ENCODE results near the gene RERE.
"Not testable (repeated sequence)": the region's sequence is repeated elsewhere in the genome, so short reads cannot be mapped to it uniquely, and the experiment has no call there.

RERE gene

DNA sequence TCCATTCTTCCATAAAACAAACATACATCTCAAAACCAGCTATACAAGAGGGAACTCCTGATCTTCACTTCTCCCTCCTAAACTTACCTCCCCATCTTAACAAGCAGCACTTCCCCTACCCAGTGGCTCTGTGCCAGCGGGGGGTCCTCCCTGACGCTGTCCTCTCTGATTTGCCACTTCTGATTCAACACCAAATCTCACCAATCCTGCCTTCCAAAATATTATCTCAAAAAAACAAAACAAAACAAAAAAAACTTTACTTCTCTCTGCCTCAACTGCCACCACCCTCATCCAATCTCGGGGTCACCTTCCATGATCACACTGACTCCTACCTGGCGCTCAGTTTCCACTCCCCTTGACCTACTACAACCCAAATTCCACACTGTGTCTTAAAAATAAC, 426.7 kb downstream of the RERE start:
- DNase-seq: no peak

DNA sequence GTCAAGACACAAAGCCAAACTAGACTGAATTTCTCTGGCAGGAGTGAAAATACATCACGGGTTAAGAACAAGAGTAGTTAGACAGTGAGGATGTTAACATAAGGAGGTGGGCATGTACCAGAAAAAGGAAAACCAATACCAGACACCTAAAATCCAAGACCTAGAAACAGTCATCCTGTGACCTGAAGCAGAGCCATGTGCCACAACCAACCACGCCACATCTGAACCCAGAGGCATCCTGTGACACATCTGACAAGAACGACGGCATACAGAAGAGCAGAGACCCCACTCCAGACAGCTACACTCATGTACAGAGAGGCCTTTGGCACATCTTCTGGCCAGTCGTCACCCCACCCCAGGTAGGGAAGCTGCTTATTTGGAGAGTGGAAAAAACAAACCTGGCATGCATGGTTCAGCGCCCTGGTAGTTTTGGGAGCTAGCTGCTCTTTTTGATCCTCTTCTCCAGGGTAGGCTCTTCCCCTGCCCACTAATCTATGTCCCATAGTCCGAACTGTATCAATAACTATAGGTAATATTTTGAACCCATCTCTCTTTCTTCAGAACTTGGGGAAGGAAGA, 427.4 kb downstream of the RERE start:
- no peak for DNase-seq

DNA sequence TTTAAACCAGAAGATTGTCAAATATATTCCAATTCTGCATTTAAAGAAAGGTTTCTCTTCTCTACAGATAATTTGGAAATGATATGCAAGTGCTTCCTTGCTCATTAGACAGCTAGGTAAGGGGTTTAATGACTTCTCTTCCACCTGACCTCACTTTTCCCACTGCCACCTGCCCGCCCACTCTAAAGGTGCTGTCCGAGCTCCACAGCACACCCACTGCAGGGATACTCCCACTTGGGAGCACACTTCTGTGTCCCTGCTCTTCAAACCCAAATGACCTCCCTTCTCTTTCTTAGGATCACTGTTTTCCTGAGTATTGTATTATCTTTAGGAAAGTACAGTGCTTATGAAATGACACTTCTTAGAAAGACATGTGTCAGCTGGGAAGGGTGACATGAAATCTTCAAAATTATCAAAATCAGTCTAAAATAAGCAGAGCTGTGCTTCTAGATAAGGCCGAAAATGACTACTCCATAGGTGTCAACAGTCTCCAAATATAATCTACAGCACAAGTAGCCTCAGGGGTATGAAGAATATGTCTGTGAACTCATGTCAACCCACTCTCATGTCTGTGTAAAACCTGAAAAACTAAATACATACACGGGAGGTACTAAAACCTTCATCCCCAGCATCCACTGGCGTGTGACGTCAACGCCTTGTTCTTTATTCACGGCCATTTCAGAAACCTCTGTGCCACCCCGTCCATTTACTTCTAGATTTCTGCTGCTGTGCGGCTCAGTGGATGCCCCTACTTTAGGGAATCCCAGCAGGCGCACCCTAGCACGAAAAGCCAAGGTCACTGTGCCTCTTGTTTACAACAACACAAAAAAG, 428.5 kb downstream of the RERE start:
- DNase-seq: no peak

GRCh38 chr1:8386247-8386646, 431.2 kb downstream of the RERE start:
- DNase-seq: no peak

GRCh38 chr1:8384577-8384976, 432.9 kb downstream of the RERE start:
- DNase-seq: no peak

DNA sequence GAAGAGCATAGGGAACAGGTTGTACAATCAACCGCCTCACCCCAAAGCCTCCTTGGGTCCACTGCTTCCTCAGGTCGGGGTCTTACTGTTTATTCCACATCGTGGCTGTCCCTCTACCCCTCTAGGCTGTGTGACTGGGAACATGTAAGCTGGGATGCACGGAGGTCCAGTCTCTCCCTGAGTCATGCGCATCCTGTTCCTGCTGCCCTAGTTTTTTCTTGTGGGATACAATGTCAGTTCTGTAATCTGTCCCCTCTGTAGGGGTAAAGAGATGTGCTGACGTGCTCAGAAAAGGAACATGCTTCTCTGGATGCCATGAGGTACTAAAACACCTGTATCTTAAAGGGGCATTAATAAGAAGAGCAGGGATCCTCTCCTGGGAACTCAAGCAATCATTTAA, 433.4 kb downstream of the RERE start:
- no peak for DNase-seq

DNA sequence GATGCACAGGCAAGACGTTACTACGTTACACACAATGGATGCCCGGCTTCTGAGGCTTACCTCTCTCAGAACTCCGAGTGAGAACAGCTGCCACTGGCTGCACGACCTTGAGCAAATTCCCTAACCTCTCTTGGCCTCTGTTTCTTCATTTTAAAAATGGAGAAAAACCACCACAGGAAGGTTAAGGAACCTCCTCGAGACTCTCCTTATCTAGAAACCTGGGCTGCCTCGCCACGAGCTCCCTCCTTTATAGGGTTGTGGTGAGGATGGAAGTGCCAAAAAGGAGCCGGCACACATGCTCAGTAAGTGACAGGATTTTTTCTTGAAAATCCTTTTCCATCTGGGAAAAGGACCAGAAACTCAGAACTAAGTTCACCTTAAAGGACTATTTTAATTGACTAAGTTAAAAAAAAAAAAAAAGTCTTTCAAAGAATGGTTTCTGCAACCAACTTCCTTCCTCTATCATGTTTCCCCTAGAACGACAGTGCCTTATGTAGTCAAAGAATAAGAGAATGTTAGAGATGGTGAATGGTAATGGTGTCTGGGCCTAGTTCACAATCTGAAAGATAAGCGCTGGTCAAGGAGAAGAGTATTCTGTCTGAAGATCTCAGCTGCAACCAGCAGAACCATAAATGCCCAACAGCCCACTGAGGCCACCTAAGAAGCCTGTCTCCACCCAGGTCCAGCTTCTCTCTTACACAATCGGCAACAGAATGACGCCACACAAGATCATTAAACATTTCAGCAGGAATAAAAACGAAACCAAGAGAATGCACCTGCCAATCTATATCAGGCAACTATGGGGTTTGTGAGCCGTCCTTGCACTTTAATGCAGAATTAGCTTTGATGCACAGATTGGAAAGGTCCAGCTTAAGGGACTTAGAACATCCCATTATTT, 434.6 kb downstream of the RERE start:
- no peak for DNase-seq

DNA sequence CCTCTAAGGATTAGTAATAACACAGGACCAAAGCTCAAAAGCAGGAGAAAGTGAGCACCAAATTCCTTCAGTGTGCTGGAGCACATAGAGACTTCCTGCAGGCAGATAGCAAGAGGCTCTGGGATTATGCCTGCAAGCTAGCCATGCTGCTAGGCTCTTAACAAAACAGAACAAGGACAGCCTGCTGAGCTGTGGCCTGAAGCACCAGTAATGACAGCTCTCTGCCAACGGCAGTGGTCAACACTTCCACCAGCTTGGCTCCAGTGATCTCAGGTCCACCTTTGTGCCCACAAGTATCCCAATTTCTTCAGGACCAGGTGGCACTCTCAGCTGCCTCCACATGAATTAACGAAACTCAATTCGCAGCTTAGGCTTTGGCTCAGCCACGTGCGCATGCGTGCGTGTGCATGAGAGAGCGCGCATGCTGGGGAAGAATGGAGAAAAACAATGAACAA, 435.4 kb downstream of the RERE start:
- no peak for DNase-seq

- no peak for DNase-seq
Measured at GRCh38 chr1:8381618-8382017, 435.8 kb downstream of the RERE start.

DNA sequence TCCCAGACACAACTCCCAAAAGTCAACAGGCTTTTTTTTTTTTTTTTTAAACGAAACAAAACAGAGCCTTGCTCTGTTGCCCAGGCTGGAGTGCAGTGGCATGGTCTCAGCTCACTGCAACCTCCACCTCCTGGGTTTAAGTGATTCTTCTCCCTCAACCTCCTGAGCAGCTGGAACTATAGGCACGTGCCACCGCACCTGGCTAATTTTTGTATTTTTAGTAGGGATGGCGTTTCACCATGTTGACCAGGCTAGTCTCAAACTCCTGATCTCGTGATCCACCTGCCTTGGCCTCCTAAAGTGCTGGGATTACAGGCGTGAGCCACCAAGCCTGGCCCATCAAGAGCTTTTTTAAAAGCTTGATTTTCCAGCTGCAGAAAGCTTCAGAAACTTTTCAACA, 437.1 kb downstream of the RERE start:
- DNase-seq: not testable (repeated sequence)

- no peak for DNase-seq
Measured at GRCh38 chr1:8379513-8380186, 437.8 kb downstream of the RERE start.

DNA sequence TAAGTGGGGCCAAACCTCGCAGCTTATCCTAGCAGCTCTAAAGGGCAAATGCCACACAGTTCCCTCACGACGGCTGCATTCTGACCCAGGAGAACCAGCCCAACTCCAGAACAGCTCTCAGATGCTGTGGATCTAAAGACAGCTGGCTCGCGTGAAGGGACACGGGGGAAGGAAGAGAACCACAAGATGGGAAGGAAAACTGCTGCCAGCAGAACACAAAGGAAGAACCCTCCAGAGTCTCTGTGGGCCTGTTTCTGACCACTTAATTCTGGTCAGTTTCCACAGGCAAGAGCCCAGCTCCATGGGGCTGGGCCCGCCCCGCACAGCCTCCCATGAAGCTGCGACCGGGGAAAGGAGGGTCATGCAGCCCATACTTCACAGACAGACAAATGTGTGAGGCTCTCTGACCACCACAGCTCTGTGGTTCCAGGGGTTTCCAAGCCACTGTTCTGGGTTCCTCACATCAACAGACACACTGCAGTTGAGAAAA, 438.4 kb downstream of the RERE start:
- DNase-seq: no peak

DNA sequence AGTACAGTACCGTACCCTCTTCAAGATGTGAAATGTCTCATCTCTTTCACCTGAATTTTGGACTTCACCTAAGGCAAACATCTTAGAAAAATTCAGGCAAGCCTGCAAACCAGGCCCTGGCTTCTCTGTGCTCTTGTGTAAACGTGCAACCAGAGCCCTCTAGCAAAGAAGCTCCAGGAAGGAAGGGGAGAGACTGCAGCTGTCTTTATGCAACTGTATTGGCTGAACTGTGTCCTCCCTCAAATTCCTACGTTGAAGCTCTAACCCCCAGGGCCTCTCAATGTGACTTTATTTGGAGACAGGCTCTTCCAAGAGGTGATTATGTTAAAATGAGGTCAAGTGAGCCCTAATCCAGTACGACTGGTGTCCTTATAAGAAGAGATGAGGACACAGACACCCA, 439.3 kb downstream of the RERE start:
- no peak for DNase-seq

GRCh38 chr1:8377271-8377981, 440.0 kb downstream of the RERE start:
- no peak for DNase-seq

- DNase-seq: no peak
Measured at GRCh38 chr1:8376358-8376840, 441.0 kb downstream of the RERE start.

DNA sequence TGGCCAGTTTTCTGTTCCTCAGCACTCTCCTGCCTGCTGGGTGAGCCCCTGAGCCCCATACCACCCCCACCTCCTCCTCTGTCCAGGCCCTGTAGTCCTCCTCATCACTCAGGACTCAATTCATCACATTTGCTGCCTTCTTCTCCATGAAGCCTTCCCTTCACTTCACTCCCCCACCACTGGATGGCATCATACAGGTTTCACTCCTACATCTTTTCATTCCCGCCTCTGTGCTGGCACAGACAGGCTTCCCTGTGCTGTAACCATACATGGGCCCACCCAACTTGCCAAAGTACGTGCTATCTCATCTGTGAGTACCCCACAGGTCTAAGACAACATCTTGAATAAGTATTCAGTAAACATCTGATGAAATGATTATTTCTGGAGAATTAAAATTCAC, 442.6 kb downstream of the RERE start:
- no peak for DNase-seq

DNA sequence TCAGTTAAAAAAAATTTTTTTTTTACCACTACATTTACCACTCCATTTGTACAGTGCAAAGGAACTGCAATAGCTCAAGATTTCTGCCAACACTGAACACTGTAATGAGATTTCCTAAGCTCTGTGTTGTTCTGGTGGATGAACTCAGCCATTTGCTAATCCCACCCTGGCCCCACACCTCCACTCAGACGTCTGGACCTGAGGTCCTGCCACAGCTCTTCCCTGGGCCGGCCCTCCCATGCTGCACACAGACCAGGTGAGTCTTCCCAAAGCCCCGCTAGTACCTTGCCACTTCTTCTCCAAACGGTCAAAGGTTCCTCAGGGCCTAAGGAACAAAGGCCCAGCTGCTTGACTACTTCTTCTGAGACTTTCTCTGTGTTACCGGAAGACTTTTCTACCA, 443.1 kb downstream of the RERE start:
- no peak for DNase-seq

- DNase-seq: no peak
Measured at GRCh38 chr1:8373581-8374241, 443.7 kb downstream of the RERE start.

DNA sequence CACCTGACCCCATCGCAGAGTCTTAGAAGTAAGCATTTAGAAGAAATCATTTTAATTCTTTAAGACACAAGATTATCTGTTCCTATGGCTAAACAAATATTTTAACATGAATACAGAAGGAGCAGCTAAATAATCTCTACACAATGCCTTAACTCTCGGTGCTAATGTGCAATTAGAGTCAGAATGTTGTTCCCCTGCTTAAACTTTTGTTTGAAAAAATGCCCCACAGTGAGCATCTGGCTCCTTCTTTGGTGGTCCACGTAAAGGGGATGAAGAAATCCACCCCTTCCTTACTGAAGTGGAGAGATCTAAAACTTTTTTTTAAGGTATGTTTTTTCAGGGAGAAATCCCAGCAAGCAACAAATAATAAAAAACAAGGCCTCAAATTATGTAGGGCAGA, 444.3 kb downstream of the RERE start:
- DNase-seq: no peak

DNA sequence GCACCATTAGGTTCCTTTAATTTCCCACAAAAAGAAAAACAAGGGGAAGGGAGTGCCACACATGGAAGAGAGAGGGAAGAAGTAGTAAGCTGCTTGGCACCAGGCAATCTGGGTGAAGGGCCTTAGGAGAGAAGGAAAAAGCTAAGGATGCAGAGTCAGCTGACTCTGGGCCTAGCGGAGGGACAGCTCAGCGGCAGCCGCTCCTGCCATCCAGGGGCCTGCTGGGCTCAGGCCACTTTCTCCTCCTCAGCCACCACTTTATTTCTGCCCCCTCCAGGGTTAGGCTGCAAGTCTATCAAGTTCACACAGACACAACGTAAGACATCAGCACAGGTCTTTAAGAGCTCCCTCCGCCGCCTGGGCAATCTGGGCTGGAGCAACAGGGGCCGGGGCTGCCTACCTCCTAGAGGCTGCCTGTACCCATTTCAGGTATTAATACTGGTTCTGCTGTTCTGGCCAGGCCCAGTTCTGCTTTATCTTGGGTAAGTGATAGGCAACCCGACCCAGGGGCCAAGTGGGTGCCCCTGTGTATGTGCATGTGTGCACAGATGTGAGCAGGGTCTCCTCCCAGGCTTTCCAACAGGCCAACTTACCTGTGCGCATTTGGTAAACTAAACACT, 446.0 kb downstream of the RERE start:
- DNase-seq: no peak

DNA sequence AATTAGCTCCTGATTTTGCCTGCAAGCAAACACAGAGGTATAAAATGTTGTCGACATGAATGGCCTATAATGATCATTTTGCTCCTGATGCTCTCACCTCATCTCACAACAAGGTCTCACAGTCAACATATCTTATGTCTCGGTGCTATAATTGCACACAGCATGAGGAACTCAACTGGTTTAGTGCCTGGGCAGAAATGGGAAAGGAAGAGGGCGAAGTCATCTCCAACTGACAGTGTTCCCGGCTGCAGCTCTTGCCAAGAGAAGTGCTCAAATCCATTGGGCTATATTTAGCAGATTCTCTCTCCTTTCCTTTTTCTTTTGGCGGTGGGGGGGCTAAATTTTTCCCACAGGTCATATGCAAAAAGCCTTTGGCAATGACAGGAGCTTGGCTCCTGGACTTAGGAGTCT, 446.5 kb downstream of the RERE start:
- DNase-seq: peak; percentile 89
